GM21737 (cell line): ENCODE data around the gene WDFY2.

ENCODE experiments used
- ATAC-seq: cut with Tn5 transposase; IDR thresholded peaks from one replicate; pipeline ENCODE4 v1.9.1; 2021; ENCODE audit warnings: mild to moderate bottlenecking, moderate library complexity; ENCODE audit not compliant: unreplicated experiment

The WDFY2 gene

DNA sequence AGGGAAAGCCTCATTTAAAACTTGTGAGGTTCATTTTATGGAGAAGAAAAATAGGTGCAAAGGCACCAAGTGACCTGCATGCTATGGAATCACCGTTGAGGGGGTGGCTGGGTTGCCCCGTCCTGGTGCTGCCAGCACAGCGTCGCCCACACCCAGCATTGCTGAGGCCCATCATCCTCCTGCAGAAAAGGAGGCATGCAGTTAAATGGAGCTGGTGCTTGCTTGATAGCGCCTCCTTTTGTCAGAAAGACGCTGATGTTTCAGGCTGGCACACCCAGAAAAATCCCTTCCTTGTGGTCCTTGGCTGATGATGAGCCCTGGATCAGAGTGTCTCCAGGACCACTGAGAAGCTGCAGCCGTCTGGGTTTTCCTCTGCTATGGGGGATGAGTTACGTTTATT, 182.8 kb downstream of the WDFY2 start:
- no peak for ATAC-seq

DNA sequence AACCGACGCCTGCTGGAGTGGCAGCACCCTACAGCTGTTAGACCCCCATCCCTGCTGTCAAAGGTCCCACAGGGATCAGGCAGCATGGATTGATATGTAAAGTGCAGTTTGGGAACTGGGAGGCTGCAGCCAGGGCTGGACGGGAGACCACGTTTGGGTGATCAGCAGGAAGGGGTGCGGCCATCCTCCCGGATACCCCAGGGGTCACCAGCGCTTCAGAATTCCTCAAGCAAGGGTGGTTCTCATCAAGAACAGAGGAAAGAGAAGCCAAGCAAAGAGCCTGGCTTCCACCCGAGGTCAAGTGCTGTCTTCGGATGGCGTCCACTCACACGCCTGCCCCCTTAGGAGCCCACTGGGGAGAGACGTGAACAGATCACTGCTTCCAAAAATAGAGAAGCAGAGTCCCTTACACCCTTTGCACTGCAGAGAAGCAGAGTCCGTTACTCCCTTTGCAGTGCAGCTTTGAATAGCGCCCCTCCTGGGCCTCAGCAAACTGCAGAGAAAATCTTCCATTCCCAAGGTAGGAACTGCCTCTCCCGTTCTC, 184.2 kb downstream of the WDFY2 start:
- no peak for ATAC-seq

- ATAC-seq: no peak
These were observed 184.7 kb downstream of the WDFY2 start for GRCh38 chr13:51768976-51769375.

GRCh38 chr13:51769455-51770127, 185.3 kb downstream of the WDFY2 start:
- no peak for ATAC-seq

- ATAC-seq: no peak
These were observed 185.9 kb downstream of the WDFY2 start for GRCh38 chr13:51770160-51770559.

- ATAC-seq: no peak
These were observed 186.6 kb downstream of the WDFY2 start for GRCh38 chr13:51770681-51771417.

GRCh38 chr13:51771418-51772104, 187.3 kb downstream of the WDFY2 start:
- ATAC-seq: no peak

DNA sequence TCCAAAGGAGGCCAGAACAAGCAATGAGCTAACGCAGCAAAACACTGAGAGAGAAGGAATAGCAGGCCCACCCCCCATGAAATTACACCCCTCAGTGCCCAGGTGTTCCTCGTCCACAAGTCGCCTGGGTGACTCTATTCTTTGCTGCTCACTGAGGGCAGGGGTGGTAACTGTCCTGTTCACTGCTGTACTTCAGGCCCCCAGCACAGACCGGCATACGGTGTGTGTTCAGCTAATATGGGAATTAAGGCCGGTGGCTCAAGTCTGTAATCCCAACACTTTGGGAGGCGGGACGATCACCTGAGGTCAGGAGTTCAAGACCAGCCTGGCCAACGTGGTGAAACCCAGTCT, 187.8 kb downstream of the WDFY2 start:
- ATAC-seq: no peak

DNA sequence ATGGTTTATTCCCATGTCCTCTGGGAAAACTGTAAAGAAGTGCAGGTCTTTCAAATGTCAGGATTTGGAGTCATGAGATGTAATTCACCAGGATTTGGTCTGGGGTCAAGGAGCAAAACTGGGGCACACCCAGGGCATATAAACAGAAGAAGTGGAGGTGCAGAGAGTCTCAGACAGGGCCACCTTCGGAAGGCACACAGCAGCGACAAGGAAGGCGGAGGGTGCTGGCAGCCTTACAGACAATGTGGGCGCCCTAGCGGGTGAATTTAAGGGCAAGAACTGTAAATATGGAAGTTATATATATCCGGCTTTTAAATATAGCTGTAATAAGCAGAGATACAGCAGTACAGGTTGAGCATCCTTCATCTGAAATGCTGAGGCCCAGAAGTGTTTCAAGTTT, 188.5 kb downstream of the WDFY2 start:
- ATAC-seq: no peak

- no peak for ATAC-seq
These were observed 189.3 kb downstream of the WDFY2 start for GRCh38 chr13:51773515-51773914.

DNA sequence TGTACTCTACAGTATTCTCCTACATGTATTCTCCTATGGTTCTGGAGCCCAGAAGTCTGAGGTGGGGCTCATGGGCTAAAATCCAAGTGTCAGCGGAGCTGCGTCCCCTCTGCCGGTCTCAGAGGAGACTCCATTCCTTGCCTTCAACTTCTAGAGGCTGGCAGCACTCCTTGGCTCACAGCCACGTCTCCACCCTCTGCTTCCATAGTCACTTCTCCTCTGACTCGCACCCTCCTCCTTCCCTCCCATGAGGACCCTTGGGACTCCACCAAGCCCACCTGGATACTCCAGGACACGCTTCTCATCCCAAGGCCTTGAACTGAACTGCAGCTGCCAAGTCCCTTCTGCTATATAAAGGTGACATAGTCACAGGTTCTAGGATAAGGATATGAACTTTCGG, 191.9 kb downstream of the WDFY2 start:
- ATAC-seq: no peak

DNA sequence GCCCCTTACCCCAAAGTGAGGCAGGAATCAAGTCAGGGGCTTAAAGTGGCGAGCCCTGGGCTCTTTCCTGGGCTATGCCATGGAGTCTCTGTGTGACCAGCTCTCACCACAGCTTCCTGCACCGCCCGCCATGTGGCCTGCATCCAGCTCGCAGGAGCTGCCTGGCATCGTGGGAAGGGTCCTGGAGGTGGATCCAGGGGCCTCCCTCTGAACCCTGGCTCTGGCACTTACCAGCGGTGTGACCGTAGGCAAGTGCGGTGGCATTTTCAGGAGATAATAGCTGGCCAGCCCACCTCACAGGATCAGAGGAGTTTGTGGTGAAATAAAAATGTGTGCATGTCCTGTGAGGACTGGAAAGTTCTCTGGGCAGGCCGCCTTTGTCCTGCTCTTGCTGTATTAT, 193.7 kb downstream of the WDFY2 start:
- ATAC-seq: no peak

DNA sequence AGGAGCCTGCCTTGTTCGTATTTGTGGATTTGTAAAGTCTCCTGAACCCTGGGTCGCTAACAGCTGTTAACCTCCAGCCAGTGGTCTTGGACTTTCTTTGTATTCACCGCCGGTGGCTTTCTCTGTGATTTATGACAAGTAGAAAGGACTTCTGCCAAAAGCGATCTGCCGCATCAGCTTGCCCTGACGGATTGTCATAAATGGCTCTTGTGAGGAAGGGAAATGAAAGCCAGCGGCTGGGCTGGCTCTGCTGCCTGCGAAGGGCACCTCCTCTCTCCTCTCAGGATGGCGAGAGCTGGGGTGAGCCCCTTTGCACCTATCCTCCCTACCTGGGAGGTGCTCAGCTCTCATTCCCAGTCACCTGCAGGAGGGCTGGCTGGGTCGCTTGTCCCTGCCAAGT, 194.1 kb downstream of the WDFY2 start:
- no peak for ATAC-seq

DNA sequence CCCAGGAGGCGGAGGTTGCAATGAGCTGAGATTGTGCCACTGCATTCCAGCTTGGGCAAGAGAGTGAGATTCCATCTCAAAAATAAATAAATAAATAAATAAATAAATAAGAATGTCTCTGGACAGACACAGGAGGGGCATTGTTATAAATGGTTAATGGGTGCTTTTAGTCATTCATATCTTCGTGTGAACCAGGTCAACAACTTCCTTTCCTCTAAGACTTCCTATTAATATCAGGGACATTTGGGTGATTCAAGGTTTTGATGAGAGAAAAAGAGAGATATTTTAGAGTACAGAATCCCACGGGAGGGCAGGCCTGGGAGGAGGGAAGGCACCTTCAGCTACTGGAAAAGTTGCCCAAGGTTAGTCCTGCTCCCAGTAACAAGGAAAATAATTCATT, 195.8 kb downstream of the WDFY2 start:
- ATAC-seq: no peak

- ATAC-seq: no peak
These were observed 197.2 kb downstream of the WDFY2 start for GRCh38 chr13:51781246-51782022.

- ATAC-seq: no peak
These were observed 197.9 kb downstream of the WDFY2 start for GRCh38 chr13:51782026-51782710.

DNA sequence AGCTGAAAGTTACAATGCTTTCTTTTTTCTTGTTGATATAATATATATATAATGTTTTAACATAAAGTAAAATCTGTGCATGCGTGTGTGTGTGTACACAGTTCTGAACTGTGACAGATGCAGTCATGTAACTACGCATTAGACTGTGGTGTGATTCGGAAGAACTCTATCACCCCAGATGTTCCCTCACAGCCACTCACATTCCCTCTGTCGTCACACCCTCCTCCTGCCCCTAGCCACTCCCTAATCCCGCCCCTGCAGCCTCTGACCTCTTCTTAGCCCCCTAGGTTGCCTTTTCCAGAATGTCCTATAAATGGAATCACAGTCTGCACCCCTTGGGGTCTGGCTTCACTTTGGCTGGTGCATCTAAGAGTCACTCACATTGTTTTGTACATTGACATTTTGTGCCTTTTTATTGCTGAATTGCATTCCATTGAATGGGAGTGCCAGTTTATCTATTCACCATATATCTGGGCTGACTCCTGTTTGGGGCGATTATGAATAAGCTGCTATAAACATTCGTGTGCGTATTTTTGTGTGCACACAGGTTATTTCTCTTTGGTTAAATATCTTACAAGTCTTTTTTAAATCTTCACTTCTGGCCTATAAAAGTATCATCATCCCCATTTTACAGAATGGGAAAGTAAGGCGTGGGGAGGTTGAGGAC, 199.3 kb downstream of the WDFY2 start:
- no peak for ATAC-seq

GRCh38 chr13:51784097-51784496, 199.8 kb downstream of the WDFY2 start:
- ATAC-seq: no peak

DNA sequence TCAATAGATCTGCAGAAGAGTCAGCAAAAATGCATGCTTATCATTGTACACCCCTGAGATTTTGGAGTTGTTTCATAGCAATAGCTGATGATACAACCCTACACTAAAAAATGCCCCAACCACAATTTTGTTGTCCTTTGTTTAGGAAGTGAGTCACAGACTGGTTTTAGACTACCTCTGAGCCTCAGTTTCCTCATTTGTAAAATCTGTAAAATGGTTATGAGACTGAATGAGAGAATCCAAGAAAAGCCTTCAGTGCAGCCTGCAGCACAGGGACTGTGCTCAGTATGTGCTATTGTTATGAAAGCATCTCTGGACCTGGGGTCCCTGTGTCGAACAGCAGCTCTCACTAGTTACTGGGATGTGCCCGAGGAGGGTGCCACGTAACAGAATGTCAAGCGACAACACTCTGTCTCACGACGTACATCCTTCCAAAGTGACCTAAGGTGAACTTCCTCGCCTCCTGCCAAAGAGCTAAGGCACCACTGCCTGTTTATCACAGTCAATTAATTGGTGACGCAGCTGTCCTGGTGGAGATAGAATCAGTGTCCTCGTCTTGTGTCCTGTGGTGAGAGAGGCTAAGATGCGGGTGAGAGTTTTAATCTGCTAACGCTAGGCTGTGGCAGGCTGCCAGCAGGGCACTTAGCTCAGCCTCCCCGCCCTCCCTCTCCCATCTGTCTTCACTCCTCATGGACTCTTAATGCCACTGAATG, 201.6 kb downstream of the WDFY2 start:
- no peak for ATAC-seq
